GM19328 (cell line): ENCODE data around the gene KRTAP4-8.
"Not testable (repeated sequence)": the region's sequence is repeated elsewhere in the genome, so short reads cannot be mapped to it uniquely, and the experiment has no call there.

Experiments used
- ATAC-seq: cut with Tn5 transposase; IDR thresholded peaks from one replicate; pipeline ENCODE4 v1.9.1; 2021; ENCODE audit warnings: mild to moderate bottlenecking, moderate library complexity; ENCODE audit not compliant: unreplicated experiment

KRTAP4-8 gene

GRCh38 chr17:41065829-41066624 is 31.9 kb downstream of the KRTAP4-8 start, which contains the start of gene KRTAP2-4:
KRTAP2-4 (minus strand) TSS chr17:41065879; CDS start chr17:41065845, 34 bp downstream.
- no peak for ATAC-seq

GRCh38 chr17:41065016-41065689 is 32.8 kb downstream of the KRTAP4-8 start:
- not testable (repeated sequence) for ATAC-seq

GRCh38 chr17:41064301-41064700 is 33.6 kb downstream of the KRTAP4-8 start:
- no peak for ATAC-seq

GRCh38 chr17:41063449-41063848 is 34.5 kb downstream of the KRTAP4-8 start:
- ATAC-seq: no peak

- ATAC-seq: no peak
These were observed 36.0 kb downstream of the KRTAP4-8 start for GRCh38 chr17:41061964-41062363.

GRCh38 chr17:41060052-41060604 is 37.8 kb downstream of the KRTAP4-8 start, which contains the start of gene KRTAP2-3:
KRTAP2-3 (minus strand) TSS chr17:41060114; CDS start chr17:41060050, 64 bp downstream.
- ATAC-seq: no peak

- not testable (repeated sequence) for ATAC-seq
These were observed 38.5 kb downstream of the KRTAP4-8 start for GRCh38 chr17:41059276-41060051.

GRCh38 chr17:41058741-41059140 is 39.2 kb downstream of the KRTAP4-8 start:
- no peak for ATAC-seq

GRCh38 chr17:41057547-41057946 is 40.4 kb downstream of the KRTAP4-8 start:
- no peak for ATAC-seq

GRCh38 chr17:41055130-41055529 is 42.8 kb downstream of the KRTAP4-8 start, which contains the start of gene KRTAP2-2:
KRTAP2-2 (minus strand) TSS chr17:41055230; CDS start chr17:41055211, 19 bp downstream.
- not testable (repeated sequence) for ATAC-seq

- not testable (repeated sequence) for ATAC-seq
These were observed 43.4 kb downstream of the KRTAP4-8 start for GRCh38 chr17:41054556-41054955.

- ATAC-seq: no peak
These were observed 43.9 kb downstream of the KRTAP4-8 start for GRCh38 chr17:41054025-41054424.

- no peak for ATAC-seq
These were observed 45.4 kb downstream of the KRTAP4-8 start for GRCh38 chr17:41052566-41052965.

- no peak for ATAC-seq
These were observed 48.8 kb downstream of the KRTAP4-8 start for GRCh38 chr17:41049110-41049509.

- no peak for ATAC-seq
These were observed 49.5 kb downstream of the KRTAP4-8 start for GRCh38 chr17:41048441-41048840.
